Liver (tissue), 9 donors: ENCODE results near the gene RND3. TPM values are rescaled to one million over a fixed set of nuclear protein-coding genes. Genes with fewer than 3 reads are reported as not detected.

ENCODE experiments used
- DNase-seq: peaks from one replicate; pipeline ENCODE4 v3.0.0-alpha.2; 2017; ENCODE audit warnings: low spot score
- H3K27ac ChIP-seq, 2 donors: one replicate each; pipeline ENCODE4 v1.7.0; 2013; ENCODE audit warnings: inconsistent platforms in 2 of 2, low read length in 2 of 2, control low read depth in 1 of 2, low read depth in 1 of 2, mild to moderate bottlenecking in 1 of 2
- H3K27me3 ChIP-seq, 4 donors: one replicate each; pipeline versions ENCODE4 v1.6.1 to v1.7.0; 2013; ENCODE audit warnings: low read length in 3 of 4, inconsistent platforms in 1 of 4, mild to moderate bottlenecking in 1 of 4, moderate library complexity in 1 of 4; ENCODE audit not compliant: control insufficient read depth in 4 of 4, insufficient read depth in 4 of 4
- H3K36me3 ChIP-seq, 4 donors: one replicate each; pipeline versions ENCODE4 v1.6.1 to v1.7.0; 2013; ENCODE audit warnings: low read length in 3 of 4, mild to moderate bottlenecking in 3 of 4, low read depth in 1 of 4, moderate library complexity in 1 of 4; ENCODE audit not compliant: control insufficient read depth in 4 of 4, insufficient read depth in 3 of 4
- H3K4me1 ChIP-seq, 4 donors: one replicate each; pipeline versions ENCODE4 v1.6.1 to v1.7.0; 2013; ENCODE audit warnings: low read length in 3 of 4, mild to moderate bottlenecking in 3 of 4, moderate library complexity in 1 of 4; ENCODE audit not compliant: control insufficient read depth in 4 of 4, insufficient read depth in 4 of 4
- H3K4me3 ChIP-seq, 3 donors: one replicate each; pipeline versions ENCODE4 v1.6.1 to v1.7.0; 2013; ENCODE audit warnings: low read length in 3 of 3, control low read depth in 1 of 3, low read depth in 1 of 3, mild to moderate bottlenecking in 1 of 3
- H3K9ac ChIP-seq, 2 donors: one replicate each; pipeline ENCODE4 v1.7.0; 2013; ENCODE audit warnings: low read length in 2 of 2, mild to moderate bottlenecking in 2 of 2, moderate library complexity in 2 of 2, control low read depth in 1 of 2, low read depth in 1 of 2
- H3K9me3 ChIP-seq, 4 donors: one replicate each; pipeline versions ENCODE4 v1.6.1 to v1.7.0; 2013; ENCODE audit warnings: low read length in 3 of 4; ENCODE audit not compliant: control insufficient read depth in 4 of 4
- FOXA1 ChIP-seq: IDR thresholded peaks from 2 replicates; pipeline ENCODE4 v1.6.1; 2016; ENCODE audit warnings: antibody characterized with exemption
- FOXA2 ChIP-seq: IDR thresholded peaks from 2 replicates; pipeline ENCODE4 v1.6.1; 2016; ENCODE audit warnings: antibody characterized with exemption
- GABPA ChIP-seq, 2 donors: IDR thresholded peaks in 1 of 2; conservative IDR thresholded peaks in 1 of 2; 2 replicates each; pipeline ENCODE4 v1.6.1; 2016; ENCODE audit warnings: antibody characterized with exemption in 2 of 2, mild to moderate bottlenecking in 1 of 2, moderate library complexity in 1 of 2
- HNF4A ChIP-seq, 2 donors: conservative IDR thresholded peaks; 2 replicates each; pipeline ENCODE4 v1.6.1; 2016; ENCODE audit warnings: antibody characterized with exemption in 2 of 2, mild to moderate bottlenecking in 2 of 2
- HNF4G ChIP-seq: IDR thresholded peaks from 2 replicates; pipeline ENCODE4 v1.6.1; 2016; ENCODE audit warnings: antibody characterized with exemption
- JUND ChIP-seq, 2 donors: IDR thresholded peaks; 2 replicates each; pipeline ENCODE4 v1.6.1; 2016; ENCODE audit warnings: antibody characterized with exemption in 2 of 2
- NR2F2 ChIP-seq: IDR thresholded peaks from 2 replicates; pipeline ENCODE4 v1.6.1; 2016; ENCODE audit warnings: antibody characterized with exemption
- RAD21 ChIP-seq, 2 donors: IDR thresholded peaks; 2 replicates each; pipeline ENCODE4 v1.6.1; 2016; ENCODE audit warnings: antibody characterized with exemption in 2 of 2, mild to moderate bottlenecking in 2 of 2
- RXRA ChIP-seq, 2 donors: IDR thresholded peaks; 2 replicates each; pipeline ENCODE4 v1.6.1; 2017 to 2018; ENCODE audit warnings: antibody characterized with exemption in 2 of 2, mild to moderate bottlenecking in 1 of 2
- SP1 ChIP-seq: IDR thresholded peaks from 2 replicates; pipeline ENCODE4 v1.6.1; 2018; ENCODE audit warnings: antibody characterized with exemption, mild to moderate bottlenecking
- TAF1 ChIP-seq: conservative IDR thresholded peaks from 2 replicates; pipeline ENCODE4 v1.6.1; 2016; ENCODE audit warnings: antibody characterized with exemption, mild to moderate bottlenecking
- YY1 ChIP-seq: IDR thresholded peaks from 2 replicates; pipeline ENCODE4 v1.6.1; 2016; ENCODE audit warnings: antibody characterized with exemption, mild to moderate bottlenecking
- WGBS: extraction: QIAGEN DNeasy Blood & Tissue Kit; methylation state at CpG from one replicate; pipeline ENCODE4 v1.1.7; 2013; 5-methylcytosine and 5-hydroxymethylcytosine counted together
- polyA plus RNA-seq, 2 donors: library from polyadenylated mRNA; stranded (reverse) in 1 of 2; unstranded in 1 of 2; fragments of 200-250 nt in 1 of 2; fragments of >200 nt in 1 of 2; fragmentation: Nextera tagmentation in 1 of 2; extraction: Ambion mirVana in 1 of 2; gene quantifications; one replicate each; pipeline versions ENCODE4 v1.2.1 to v1.2.3, GENCODE V29; 2013 to 2015
- total RNA-seq, 2 donors: library from RNA; depleted of rRNA; stranded (reverse); fragments of >200 nt; gene quantifications; one replicate each; pipeline ENCODE4 v1.2.3, GENCODE V29; 2014
- TF ChIP-seq, protein P1 (sequence below): IDR thresholded peaks from 2 replicates; pipeline ENCODE4 v1.6.1; 2016; ENCODE audit warnings: antibody characterized with exemption, mild to moderate bottlenecking
- TF ChIP-seq, protein P2 (sequence below): fragments of 150-350 bp; IDR thresholded peaks from 2 replicates; pipeline ENCODE4 v1.5.1; 2017; ENCODE audit warnings: improper control_type of control experiment, low read depth, low read length; ENCODE audit not compliant: missing input control
- TF ChIP-seq, protein P3 (sequence below): IDR thresholded peaks from 2 replicates; pipeline ENCODE4 v1.6.1; 2016; ENCODE audit warnings: antibody characterized with exemption
- TF ChIP-seq, protein P4 (sequence below): IDR thresholded peaks from 2 replicates; pipeline ENCODE4 v1.6.1; 2016; ENCODE audit warnings: antibody characterized with exemption
- TF ChIP-seq, protein P5 (sequence below): IDR thresholded peaks from 2 replicates; pipeline ENCODE4 v1.6.1; 2016; ENCODE audit warnings: antibody characterized with exemption
- donor health status: healthy.
- donor health status: healthy.
- donor health status: healthy.
- donor health status: healthy.
- donor health status: healthy.

The RND3 gene
- total and polyA plus RNA-seq, 4 donors, result 14.8 to 30.0 (median 21.6) TPM

DNA sequence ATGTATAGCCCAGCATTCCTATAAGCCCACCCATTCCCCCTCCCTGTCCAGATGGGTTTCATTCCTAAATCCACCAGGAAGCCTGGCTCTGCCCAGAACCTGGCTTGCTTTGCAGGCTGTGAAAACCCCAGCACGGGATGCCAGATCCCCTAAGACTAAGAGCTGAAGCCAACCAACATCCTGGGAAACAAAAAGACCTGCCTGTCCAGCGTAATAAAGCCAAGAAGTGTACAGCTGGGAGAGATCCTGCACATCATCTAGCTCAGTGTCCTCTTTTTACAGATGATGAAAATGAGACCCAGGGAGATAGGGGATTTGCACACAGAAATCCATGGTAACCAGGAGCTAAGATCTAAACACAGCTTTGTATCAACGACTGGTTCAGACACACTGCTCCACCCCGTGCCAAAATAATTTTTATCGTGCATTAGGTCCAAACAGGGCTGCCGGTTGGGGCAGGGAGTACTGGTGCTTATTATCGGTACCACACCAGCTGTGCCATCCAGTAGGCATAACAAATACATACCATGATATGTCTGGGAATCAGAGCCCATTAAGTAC lies 2.9 kb downstream of the RND3 start:
- 34% methylated on average over 7 of the region's 7 CpGs for WGBS
- TF ChIP-seq RXRA (IDR thresholded peaks at IDR 0.05) (no peak), HNF4A (conservative IDR thresholded peaks at IDR 0.05) (no peak), GABPA (IDR thresholded peaks at IDR 0.05 in 1 of 2, conservative IDR thresholded peaks at IDR 0.05 in 1 of 2) (no peak), HNF4G (no peak), YY1 (no peak), FOXA1 (no peak), TAF1 (no peak), JUND (IDR thresholded peaks at IDR 0.05) (no peak)
- TF ChIP-seq, protein P1, sequence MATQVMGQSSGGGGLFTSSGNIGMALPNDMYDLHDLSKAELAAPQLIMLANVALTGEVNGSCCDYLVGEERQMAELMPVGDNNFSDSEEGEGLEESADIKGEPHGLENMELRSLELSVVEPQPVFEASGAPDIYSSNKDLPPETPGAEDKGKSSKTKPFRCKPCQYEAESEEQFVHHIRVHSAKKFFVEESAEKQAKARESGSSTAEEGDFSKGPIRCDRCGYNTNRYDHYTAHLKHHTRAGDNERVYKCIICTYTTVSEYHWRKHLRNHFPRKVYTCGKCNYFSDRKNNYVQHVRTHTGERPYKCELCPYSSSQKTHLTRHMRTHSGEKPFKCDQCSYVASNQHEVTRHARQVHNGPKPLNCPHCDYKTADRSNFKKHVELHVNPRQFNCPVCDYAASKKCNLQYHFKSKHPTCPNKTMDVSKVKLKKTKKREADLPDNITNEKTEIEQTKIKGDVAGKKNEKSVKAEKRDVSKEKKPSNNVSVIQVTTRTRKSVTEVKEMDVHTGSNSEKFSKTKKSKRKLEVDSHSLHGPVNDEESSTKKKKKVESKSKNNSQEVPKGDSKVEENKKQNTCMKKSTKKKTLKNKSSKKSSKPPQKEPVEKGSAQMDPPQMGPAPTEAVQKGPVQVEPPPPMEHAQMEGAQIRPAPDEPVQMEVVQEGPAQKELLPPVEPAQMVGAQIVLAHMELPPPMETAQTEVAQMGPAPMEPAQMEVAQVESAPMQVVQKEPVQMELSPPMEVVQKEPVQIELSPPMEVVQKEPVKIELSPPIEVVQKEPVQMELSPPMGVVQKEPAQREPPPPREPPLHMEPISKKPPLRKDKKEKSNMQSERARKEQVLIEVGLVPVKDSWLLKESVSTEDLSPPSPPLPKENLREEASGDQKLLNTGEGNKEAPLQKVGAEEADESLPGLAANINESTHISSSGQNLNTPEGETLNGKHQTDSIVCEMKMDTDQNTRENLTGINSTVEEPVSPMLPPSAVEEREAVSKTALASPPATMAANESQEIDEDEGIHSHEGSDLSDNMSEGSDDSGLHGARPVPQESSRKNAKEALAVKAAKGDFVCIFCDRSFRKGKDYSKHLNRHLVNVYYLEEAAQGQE, result no peak
- TF ChIP-seq, protein P2, sequence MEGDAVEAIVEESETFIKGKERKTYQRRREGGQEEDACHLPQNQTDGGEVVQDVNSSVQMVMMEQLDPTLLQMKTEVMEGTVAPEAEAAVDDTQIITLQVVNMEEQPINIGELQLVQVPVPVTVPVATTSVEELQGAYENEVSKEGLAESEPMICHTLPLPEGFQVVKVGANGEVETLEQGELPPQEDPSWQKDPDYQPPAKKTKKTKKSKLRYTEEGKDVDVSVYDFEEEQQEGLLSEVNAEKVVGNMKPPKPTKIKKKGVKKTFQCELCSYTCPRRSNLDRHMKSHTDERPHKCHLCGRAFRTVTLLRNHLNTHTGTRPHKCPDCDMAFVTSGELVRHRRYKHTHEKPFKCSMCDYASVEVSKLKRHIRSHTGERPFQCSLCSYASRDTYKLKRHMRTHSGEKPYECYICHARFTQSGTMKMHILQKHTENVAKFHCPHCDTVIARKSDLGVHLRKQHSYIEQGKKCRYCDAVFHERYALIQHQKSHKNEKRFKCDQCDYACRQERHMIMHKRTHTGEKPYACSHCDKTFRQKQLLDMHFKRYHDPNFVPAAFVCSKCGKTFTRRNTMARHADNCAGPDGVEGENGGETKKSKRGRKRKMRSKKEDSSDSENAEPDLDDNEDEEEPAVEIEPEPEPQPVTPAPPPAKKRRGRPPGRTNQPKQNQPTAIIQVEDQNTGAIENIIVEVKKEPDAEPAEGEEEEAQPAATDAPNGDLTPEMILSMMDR, result no peak
- TF ChIP-seq, protein P3, sequence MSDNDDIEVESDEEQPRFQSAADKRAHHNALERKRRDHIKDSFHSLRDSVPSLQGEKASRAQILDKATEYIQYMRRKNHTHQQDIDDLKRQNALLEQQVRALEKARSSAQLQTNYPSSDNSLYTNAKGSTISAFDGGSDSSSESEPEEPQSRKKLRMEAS, result no peak
- TF ChIP-seq, protein P4, sequence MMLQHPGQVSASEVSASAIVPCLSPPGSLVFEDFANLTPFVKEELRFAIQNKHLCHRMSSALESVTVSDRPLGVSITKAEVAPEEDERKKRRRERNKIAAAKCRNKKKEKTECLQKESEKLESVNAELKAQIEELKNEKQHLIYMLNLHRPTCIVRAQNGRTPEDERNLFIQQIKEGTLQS, result no peak
- TF ChIP-seq, protein P5, sequence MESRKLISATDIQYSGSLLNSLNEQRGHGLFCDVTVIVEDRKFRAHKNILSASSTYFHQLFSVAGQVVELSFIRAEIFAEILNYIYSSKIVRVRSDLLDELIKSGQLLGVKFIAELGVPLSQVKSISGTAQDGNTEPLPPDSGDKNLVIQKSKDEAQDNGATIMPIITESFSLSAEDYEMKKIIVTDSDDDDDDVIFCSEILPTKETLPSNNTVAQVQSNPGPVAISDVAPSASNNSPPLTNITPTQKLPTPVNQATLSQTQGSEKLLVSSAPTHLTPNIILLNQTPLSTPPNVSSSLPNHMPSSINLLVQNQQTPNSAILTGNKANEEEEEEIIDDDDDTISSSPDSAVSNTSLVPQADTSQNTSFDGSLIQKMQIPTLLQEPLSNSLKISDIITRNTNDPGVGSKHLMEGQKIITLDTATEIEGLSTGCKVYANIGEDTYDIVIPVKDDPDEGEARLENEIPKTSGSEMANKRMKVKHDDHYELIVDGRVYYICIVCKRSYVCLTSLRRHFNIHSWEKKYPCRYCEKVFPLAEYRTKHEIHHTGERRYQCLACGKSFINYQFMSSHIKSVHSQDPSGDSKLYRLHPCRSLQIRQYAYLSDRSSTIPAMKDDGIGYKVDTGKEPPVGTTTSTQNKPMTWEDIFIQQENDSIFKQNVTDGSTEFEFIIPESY, result no peak
- Histone ChIP-seq H3K9me3 (no peaks in the 10 kb centered on the region), H3K4me3 (peak overlapping the region; percentile 66 to 85 (median 76)), H3K9ac (peak overlapping the region; percentile 26 to 85), H3K27me3 (no peaks in the 10 kb centered on the region), H3K27ac (peak overlapping the region; percentile 91 to 96), H3K4me1 (peaks cover 11 to 39% (median 28%) of the 10 kb centered on the region in 4 donors), H3K36me3 (peaks cover 0 to 12% (median 3%) of the 10 kb centered on the region in 4 donors)
- no peak for DNase-seq

DNA sequence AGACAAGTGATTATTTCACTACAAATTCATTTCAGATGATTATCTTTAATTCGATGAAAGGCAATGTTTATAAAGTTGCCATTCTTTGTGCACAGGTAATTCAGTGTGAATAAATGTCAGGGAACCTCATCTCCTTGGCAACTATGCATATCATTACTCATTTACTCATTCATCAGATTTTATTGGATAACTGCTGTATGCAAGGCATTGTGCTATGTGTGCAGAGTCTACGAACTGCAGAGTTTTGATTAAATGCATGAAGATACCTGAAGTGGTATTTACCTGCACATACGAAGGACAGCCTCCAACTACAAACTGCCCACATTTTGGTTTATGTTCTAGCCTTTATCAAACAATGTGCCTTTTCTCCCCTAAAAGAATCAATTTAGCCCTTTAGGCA lies 3.5 kb downstream of the RND3 start:
- peaks cover 0 to 12% (median 3%) of the 10 kb centered on the region in 4 donors for H3K36me3 ChIP-seq
- H3K27me3 ChIP-seq, result no peaks in the 10 kb centered on the region
- H3K27ac ChIP-seq, result peak overlapping the region; percentile 5 to 96
- H3K9ac ChIP-seq, result peak overlapping the region in 1 of 2 donors; percentile 26
- DNase-seq, result no peak
- WGBS, result 60% methylated on average over 3 of the region's 3 CpGs
- H3K4me1 ChIP-seq, result peaks cover 13 to 43% (median 31%) of the 10 kb centered on the region in 4 donors
- H3K9me3 ChIP-seq, result no peaks in the 10 kb centered on the region
- peak overlapping the region in 2 of 3 donors; percentile 35 to 66 for H3K4me3 ChIP-seq
- TF ChIP-seq HNF4A (conservative IDR thresholded peaks at IDR 0.05), result no peak
- TF ChIP-seq RXRA (IDR thresholded peaks at IDR 0.05), result no peak
- TF ChIP-seq SP1, result no peak
- TF ChIP-seq GABPA (IDR thresholded peaks at IDR 0.05 in 1 of 2, conservative IDR thresholded peaks at IDR 0.05 in 1 of 2), result no peak
- TF ChIP-seq, protein P5, result no peak
- no peak for TF ChIP-seq YY1
- TF ChIP-seq JUND (IDR thresholded peaks at IDR 0.05), result no peak
- TF ChIP-seq, protein P1, result no peak
- no peak for TF ChIP-seq TAF1
- no peak for TF ChIP-seq FOXA1
- no peak for TF ChIP-seq NR2F2
- no peak for TF ChIP-seq RAD21 (IDR thresholded peaks at IDR 0.05)
- TF ChIP-seq, protein P4, result no peak
- TF ChIP-seq FOXA2, result no peak
